GM12874 (cell line): ENCODE results near the gene LRTM2.

Source experiments
- TF ChIP-seq, protein P1 (sequence below): IDR thresholded peaks from 2 replicates; pipeline ENCODE4 v1.5.1; 2011; ENCODE audit warnings: low read depth, mild to moderate bottlenecking, control low read depth, low read length, moderate library complexity; ENCODE audit not compliant: insufficient read depth

Gene LRTM2

DNA sequence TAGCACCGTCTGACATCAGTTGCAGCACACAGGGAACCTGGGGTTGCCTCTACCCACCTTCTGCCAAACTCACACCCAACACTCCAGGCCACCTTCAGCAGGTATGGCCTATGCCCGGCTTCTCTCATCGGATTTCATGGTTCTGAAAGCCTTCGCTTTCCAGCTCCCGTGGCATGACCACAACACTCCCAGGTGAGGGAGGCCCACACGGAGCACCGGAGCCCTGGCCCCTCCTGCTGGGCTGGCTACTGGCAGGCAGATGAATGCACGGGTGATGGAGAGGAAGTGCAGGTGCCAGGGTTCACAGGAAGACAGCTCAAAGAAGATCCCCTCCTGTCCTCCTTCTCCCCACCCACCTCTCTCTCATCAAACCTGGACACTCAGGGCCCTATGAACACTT, 60.9 kb downstream of the LRTM2 start:
- TF ChIP-seq, protein P1, sequence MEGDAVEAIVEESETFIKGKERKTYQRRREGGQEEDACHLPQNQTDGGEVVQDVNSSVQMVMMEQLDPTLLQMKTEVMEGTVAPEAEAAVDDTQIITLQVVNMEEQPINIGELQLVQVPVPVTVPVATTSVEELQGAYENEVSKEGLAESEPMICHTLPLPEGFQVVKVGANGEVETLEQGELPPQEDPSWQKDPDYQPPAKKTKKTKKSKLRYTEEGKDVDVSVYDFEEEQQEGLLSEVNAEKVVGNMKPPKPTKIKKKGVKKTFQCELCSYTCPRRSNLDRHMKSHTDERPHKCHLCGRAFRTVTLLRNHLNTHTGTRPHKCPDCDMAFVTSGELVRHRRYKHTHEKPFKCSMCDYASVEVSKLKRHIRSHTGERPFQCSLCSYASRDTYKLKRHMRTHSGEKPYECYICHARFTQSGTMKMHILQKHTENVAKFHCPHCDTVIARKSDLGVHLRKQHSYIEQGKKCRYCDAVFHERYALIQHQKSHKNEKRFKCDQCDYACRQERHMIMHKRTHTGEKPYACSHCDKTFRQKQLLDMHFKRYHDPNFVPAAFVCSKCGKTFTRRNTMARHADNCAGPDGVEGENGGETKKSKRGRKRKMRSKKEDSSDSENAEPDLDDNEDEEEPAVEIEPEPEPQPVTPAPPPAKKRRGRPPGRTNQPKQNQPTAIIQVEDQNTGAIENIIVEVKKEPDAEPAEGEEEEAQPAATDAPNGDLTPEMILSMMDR, result no peak

DNA sequence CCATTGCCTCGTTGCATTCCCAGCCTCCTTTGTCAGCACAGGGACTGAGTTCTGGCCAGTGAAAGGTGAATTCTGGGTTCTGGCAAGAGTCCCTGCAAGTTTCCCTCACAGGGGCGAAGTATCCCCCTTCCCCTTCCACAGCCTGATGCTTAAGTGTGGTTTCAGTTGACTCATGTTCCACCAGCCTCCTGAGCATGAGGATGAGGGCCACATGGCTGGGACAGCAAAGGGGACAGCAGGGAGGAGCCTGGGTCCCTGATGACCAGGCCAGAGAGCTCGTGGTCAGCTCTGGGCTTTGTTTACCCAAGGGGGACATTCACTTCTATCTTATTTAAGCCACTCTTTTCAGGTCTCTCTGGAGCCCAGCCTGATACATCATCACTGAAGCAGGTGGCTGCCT, 61.6 kb downstream of the LRTM2 start:
- TF ChIP-seq, protein P1, result no peak

DNA sequence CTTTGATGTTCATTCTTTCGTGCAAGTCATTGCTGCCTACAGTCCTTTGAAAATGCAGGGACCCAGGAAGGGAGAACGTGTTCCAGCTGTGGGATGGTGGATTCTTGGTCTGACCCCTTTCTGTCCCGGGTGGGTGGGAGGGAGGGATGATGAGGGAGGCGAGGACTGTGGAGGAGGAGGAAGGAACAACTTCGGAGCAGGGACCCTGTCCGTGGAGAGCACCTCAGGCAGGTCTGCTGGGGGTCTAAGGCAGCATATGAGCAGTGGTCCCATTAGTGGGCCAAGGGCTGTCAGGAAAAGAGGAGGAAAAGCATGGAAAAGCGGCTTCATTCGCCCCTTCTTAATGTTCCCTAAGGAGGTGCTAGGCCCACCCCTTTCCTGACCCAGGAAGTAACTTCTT, 62.0 kb downstream of the LRTM2 start:
- TF ChIP-seq, protein P1, result no peak

DNA sequence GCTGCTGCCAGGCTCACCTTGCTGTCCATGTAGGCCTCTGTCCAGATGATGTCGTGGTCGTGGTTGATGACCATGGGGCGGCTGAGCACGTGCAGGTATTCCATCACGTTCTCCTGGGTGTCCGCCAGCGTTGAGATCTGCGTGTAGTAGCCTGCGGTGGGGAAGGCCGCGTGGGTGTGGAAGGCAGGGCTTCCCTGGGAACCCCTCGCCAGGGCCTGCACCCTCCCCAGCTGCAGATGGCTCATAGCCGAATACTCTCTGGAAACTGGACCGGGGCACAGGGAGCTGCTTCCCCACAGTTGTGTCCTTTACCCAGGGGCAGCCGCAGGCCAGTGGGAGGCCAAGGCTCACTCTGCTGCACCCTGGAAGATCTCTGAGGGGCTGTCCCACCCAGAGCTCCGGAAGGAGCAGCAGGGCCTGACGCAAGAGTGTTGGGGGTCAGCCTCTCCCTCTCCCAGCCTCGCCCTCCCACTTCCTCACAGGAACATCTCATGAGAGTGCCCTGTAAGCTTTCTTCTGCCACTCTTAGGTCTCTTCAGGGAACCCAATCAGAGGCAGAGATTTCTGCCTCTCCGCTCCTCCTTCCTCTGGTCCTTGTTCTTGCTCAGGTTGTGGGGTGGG, 62.6 kb downstream of the LRTM2 start:
- TF ChIP-seq, protein P1, result no peak

DNA sequence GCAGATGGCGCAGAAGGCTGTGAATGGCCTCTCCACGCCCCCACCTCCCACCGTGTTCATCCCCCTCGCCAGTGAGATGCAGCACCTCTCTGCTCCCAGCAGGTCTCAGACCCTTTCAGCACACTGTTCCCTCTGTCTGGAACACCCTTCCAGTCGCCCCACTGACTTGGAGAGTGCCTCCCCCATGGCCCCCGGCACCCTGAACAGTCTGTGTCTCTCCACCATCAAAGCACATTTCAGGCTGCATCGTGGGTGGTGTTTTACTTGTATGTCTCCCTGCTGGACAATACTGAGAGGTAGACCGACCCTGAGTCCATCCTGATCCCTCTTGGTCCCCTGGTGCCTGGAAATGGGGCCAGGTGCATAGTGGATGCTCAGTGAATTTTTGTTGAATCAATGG, 63.1 kb downstream of the LRTM2 start:
- TF ChIP-seq, protein P1, result no peak

DNA sequence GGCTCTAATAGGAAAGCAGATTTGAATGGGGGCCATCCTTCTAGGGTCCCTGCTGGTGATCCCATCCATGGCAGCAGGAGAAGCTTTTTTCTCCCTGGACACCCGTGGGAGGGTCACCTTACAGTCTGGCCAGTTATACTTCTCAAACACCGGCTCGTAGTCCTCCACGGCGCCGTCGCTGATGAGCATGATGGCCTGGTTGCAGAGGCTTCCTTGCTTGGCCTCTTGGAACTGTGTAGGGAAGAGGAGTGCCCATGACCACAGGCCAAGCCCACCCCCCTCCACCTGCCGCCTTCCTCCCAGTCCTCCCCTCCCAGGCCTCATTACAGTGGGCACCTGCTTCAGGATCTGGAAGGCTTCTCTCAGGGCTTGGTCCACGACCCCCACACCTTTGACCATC, 64.3 kb downstream of the LRTM2 start:
- TF ChIP-seq, protein P1, result no peak

DNA sequence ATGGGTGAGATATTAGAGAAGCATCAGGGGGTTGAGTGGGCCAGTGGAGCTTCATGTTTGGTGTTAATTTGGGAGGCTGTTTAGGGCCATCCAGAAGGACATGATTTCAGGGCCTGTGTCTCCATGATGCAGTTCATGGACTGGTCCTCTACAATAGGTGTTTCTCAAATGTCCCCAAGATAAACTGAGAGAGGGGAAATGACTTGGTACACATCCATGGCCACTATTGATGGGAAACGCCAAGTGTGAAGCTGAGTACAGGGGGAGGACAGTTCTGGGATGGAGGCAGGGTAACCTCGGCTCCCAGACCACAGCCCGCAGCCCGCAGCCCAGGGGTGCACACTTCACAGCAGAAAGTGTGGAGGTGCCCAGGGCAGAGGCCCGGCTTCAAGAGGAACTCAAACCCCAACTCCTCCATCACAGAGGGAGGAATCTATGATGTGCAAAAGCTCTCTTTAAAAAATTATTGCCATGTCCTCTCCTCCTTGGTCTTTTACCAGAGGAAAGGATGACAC, 64.8 kb downstream of the LRTM2 start:
- TF ChIP-seq, protein P1, result no peak
